Fibroblast of peridontal ligament (primary cell): Measurements from ENCODE around the gene TRIM16.
"Not testable (repeated sequence)": the region's sequence is repeated elsewhere in the genome, so short reads cannot be mapped to it uniquely, and the experiment has no call there.

Experiments
- DNase-seq: peaks from one replicate; pipeline ENCODE4 v3.0.0-alpha.2; 2010; ENCODE audit errors: extremely low read depth

The TRIM16 gene

GRCh38 chr17:15616828-15617227 is 67.3 kb downstream of the TRIM16 start:
- not testable (repeated sequence) for DNase-seq

GRCh38 chr17:15615850-15616249 is 68.3 kb downstream of the TRIM16 start:
- not testable (repeated sequence) for DNase-seq

GRCh38 chr17:15613111-15613510 is 71.0 kb downstream of the TRIM16 start:
- DNase-seq = peak; percentile 5

DNA sequence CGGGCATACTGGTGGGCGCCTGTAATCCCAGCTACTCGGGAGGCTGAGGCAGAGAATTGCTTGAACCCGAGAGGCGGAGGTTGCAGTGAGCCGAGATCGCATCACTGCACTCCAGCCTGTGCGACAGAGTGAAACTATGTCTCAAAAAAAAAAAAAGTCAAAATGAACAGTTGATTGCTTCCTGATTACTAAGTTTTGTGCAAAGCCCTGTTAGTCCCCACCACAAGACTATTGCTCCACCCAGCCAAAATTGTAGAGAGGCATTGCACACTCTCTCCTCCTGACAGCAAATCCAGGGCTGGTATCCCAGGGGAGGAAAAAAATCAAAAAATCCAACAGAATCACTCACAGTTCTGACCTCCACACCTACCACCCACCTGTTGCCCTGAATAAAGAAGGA is 91.2 kb downstream of the TRIM16 start:
- not testable (repeated sequence) for DNase-seq

DNA sequence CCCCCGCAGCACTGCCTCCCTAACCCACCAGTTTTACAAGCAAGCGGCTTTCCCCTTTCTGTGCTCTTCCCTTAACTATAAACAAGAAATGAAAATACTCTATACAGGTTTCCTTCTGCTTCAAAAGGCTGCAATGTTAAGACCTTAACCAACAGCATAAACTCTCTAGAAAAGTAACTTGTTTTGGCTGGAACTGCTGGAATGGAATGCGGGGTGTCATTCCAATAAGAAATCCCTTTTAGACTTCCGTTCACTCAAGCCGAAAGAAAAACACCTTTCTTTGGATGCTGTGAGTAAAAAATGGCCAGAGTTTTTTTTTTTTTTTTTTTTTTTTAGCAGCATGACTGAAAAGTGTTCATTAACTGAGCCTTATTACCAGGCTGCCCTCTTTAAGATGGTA is 92.1 kb downstream of the TRIM16 start:
- DNase-seq = not testable (repeated sequence)

DNA sequence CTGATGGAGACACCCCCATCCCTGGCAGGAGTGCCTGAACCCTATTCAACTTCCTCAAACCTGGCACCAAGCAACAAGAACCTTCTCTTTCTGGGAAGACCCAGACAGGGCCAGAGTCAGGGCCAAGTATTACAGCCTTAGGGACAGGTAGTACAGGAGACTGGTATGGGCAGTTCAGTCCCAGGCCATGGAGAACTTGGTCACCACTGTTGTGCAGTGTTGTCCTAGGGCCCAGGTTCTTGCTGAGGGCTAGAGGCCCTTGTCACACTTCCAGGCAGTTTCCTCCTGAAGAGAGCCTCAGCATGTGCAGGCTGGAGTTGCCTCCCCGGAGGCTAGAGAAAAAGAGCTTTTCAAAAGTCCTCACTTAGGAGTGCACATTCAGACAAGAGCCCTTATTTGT is 93.3 kb downstream of the TRIM16 start:
- not testable (repeated sequence) for DNase-seq

- DNase-seq = not testable (repeated sequence)
Measured at GRCh38 chr17:15589544-15590536, 94.3 kb downstream of the TRIM16 start.

- DNase-seq = not testable (repeated sequence)
Measured at GRCh38 chr17:15588017-15588416, 96.1 kb downstream of the TRIM16 start.

DNA sequence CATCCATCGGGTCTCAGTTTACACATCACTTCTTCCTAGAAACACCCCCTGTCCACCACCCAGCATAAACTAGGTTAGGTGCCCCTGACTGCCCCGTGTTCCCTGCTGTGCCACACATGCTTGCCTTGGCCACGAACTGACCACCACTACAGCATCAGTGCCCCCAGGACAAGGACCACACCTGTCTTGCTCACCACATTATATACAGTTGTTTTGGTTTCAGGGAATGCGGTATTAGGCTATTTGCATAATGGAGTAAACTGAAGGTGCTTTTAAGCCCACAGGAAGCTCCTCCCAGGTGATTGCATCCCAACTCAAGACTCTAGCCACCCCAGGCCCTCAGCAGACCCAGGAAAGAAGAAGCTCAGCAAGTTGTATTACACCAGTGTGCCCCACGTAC is 100.8 kb downstream of the TRIM16 start:
- not testable (repeated sequence) for DNase-seq

- not testable (repeated sequence) for DNase-seq
Measured at GRCh38 chr17:15581462-15581861, 102.6 kb downstream of the TRIM16 start.
